Epithelial cell of proximal tubule (primary cell): ENCODE measurements around the gene DYNC1H1. TPM values are rescaled to one million over a fixed set of nuclear protein-coding genes. Genes with fewer than 3 reads are reported as not detected.

ENCODE experiments used
- DNase-seq: peaks from one replicate; pipeline ENCODE4 v3.0.0-alpha.2; 2011; ENCODE audit warnings: low read depth
- H3K4me3 ChIP-seq: 2 replicates; pipeline ENCODE4 v1.5.1; 2011; ENCODE audit warnings: low read depth, mild to moderate bottlenecking, low read length
- total RNA-seq: library from RNA; depleted of rRNA; stranded (reverse); fragments of >200 nt; gene quantifications from 2 replicates; pipeline ENCODE4 v1.2.3, GENCODE V29; 2015
- TF ChIP-seq, protein P1 (sequence below): conservative IDR thresholded peaks from 2 replicates; pipeline ENCODE4 v1.5.1; 2012; ENCODE audit warnings: low read depth, mild to moderate bottlenecking, low read length

DYNC1H1 gene
- total RNA-seq, 1 donor from 2014 or later = 402 TPM

DNA sequence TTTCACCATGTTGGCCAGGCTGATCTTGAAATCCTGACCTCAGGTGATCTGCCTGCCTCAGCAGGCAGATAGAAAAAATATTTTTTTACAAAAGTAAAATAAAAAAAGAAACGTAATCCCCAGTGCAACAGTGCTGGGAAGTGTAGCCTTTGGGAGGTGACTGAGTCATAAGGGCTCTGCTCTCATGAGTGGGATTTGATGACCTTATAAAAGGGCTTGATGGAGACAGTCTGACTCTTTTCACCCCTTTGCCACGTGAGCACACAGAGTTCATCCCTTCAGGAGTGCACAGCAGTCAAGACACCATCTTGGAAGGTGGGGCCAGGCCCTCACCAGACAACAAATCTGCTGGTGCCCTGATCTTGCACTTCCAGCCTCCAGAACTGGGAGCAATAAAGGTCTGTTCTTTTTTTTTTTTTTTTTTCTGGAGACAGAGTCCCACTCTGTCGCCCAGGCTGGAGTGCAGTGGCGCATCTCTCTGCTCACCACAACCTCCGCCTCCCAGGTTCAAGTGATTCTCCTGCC, 24.7 kb upstream of the DYNC1H1 start:
- DNase-seq = no peak
- no peak overlapping the region for H3K4me3 ChIP-seq
- TF ChIP-seq, protein P1, sequence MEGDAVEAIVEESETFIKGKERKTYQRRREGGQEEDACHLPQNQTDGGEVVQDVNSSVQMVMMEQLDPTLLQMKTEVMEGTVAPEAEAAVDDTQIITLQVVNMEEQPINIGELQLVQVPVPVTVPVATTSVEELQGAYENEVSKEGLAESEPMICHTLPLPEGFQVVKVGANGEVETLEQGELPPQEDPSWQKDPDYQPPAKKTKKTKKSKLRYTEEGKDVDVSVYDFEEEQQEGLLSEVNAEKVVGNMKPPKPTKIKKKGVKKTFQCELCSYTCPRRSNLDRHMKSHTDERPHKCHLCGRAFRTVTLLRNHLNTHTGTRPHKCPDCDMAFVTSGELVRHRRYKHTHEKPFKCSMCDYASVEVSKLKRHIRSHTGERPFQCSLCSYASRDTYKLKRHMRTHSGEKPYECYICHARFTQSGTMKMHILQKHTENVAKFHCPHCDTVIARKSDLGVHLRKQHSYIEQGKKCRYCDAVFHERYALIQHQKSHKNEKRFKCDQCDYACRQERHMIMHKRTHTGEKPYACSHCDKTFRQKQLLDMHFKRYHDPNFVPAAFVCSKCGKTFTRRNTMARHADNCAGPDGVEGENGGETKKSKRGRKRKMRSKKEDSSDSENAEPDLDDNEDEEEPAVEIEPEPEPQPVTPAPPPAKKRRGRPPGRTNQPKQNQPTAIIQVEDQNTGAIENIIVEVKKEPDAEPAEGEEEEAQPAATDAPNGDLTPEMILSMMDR = no peak

DNA sequence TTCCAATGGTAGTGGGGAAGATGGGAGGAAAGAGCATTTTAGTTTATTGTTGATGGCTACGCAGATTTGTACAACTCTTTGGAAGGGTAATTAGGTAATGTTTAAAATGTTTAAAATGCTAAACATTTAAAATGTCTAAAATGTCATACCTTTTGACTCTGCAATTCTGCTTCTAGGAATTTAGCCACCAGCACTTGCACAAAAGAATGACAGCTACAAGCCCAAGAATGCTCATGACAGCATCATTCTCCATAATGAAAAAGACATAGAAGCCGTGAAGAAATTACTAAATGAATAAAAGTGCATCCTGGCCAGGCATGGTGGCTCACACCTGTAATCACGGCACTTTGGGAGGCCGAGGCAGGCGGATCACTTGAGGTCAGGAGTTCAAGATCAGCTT, 19.9 kb upstream of the DYNC1H1 start:
- no peak for DNase-seq
- TF ChIP-seq, protein P1 = no peak

DNA sequence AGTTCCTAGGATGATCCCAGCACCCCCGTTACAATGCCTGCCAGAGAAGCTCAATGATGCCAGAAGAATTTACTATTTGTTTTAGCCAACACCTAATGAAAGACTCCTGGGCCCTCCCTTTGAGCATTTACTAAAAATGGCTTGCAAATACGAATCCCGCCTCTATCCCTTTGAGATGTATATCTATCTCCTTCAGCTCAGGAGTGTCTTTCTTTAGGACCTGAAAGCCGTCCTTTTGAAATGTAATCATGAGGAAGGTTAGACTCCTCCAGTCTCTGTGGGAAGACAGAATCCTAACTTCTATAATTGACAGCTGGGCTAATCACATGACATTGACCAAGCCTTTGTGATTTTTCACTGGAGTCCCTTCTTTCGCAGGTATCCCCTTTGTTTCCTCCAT, 19.2 kb upstream of the DYNC1H1 start:
- no peak for DNase-seq
- TF ChIP-seq, protein P1 = no peak
- no peak overlapping the region for H3K4me3 ChIP-seq

More for the DNA sequence above, 19.9 kb upstream of the DYNC1H1 start:
- no peak overlapping the region for H3K4me3 ChIP-seq

DNA sequence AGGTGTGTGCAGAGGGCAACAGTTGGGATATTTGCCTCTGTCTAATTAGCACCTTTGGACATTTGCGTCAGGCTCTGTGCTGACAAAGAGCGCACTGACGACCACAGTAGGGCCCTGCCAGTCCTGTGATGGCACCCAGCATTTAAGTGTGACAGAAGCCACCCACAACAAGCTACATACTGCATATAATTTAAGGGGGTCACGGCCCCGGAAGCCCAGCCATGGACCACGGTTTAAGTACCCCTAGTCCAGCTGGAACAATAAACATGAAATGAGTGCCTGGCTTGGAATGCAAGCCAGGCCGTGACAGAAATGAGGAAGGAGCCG, 16.8 kb upstream of the DYNC1H1 start:
- no peak for DNase-seq
- TF ChIP-seq, protein P1 = no peak
- peak overlapping the region; percentile 97 for H3K4me3 ChIP-seq

DNA sequence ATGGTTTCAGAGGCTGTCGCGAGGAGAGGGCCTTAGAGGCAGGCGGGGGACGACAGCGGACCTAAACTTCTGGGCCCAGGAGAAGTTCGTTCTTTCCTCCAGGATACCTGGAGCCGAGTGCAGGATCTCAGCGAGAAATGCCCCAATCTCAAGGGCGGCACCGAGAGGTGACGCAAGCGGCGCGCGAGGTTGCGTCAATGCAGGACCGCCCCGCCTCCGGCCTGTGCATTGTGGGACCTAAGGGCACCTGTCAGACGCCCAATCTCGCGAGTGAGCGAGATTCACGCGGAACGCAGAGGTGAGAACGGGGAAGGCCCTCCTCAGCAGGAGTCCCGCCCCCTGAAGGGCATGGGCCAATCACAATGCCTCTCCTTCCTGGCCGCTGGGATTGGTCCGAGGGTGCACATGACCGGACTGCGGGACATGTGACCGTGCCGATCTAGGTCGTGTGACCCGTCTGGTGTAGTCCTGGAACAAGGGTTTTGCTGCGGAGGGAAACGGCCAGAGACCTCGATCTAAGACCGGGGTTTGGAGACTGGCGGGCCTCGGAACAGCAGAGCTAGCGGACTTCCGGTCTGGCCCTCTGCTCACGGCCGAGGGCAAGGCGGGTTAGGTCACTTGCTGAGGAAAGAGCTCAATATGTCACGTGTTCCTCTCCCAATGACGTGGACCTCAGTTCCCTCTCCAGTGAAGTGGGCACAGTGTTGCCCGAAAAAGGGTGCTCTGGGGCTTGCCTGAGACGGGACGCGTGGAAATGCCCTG, 16.3 kb upstream of the DYNC1H1 start:
- peak overlapping the region; percentile 98 for H3K4me3 ChIP-seq
- peak; percentile 97 for DNase-seq
- TF ChIP-seq, protein P1 = no peak

DNA sequence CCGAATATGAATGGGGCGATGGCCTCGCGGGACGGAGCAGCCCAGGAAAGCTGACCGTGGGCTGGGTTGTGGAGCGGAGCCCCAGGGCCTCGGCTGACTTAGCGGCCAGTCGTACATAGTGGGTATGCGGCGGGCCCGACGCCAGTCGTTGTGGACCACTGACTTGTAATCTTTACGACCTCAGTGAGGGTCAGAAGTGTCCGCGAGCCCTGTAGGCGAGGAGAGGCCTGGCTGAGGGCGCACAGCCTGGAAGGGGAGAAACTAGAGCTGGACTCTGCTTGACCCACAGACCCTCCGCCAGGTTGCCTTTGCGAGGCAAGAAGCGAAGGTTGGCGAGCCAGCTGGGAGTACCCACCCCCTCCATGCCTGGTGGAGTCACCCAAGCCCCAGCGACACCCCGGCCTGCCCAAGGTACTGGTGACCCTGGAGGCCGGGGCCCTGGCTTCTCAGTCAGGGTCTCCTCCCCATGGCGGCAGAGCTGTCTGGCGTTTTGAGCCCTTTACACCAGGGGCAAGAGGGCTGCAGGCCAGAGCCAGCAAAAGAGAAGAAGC, 15.6 kb upstream of the DYNC1H1 start:
- peak overlapping the region; percentile 98 for H3K4me3 ChIP-seq
- DNase-seq = no peak
- TF ChIP-seq, protein P1 = no peak
